ENCODE measurements around the gene HOXD1.

DNA sequence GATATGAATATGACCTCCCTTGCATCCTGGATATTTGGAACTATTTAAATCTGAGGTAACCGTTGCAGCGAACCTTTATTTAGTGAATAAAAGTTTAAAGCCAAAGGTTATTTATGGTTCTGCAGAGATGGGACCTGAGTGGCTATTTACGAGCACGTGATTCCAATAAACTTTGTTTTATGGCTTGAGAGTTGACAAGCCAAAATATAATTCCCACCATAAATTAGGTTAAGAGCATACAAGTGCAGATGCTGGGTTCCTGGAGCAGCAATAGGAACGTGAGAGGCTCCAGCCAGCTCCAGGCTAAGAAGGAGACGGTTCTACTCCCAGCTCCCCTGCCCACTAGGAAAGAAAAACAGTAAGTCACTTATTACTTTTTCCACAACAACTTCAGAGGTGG, 42.4 kb upstream of the HOXD1 start:
- no peak for TF ChIP-seq YY1 (IDR thresholded peaks at IDR 0.05; ENCODE audit: insufficient read depth, insufficient read length)
- no peak for TF ChIP-seq SUZ12 (IDR thresholded peaks at IDR 0.05; ENCODE audit: extremely low read depth, insufficient read depth, insufficient read length)
- TF ChIP-seq ZNF274 (IDR thresholded peaks at IDR 0.05; ENCODE audit: low read depth, low read length) = no peak

Data from NT2/D1 (cell line).